H1 (cell line): ENCODE data around the gene MAFG. TPM values are rescaled to one million over a fixed set of nuclear protein-coding genes. Genes with fewer than 3 reads are reported as not detected.

Experiments
- CTCF ChIA-PET: fragments of 300-600 bp; sonication (Branson Sonifier 250); formaldehyde crosslinking; loops from one replicate; lab custom pipeline; 2021; ENCODE audit not compliant: partially characterized antibody; lab: Charles Lee
- POLR2A ChIA-PET: fragments of 300-600 bp; sonication (Branson Sonifier 250); formaldehyde crosslinking; loops from one replicate; lab custom pipeline; 2021; ENCODE audit warnings: inconsistent platforms; ENCODE audit not compliant: partially characterized antibody; lab: Charles Lee
- DNase-seq, 2 experiments: peaks; one replicate each; pipeline versions ENCODE4 v3.0.0 to v3.0.0-alpha.2; 2010 to 2022; ENCODE audit warnings: low spot score in 2 of 2, low read depth in 1 of 2, mixed read lengths in 1 of 2
- FAIRE-seq: peaks from 2 replicates; lab custom pipeline; 2011; peaks lifted over from hg19 to GRCh38; lab: Jason Lieb, UNC
- H2AFZ ChIP-seq: 2 replicates; pipeline ENCODE4 v1.8.1; 2012; ENCODE audit warnings: low read length, inconsistent platforms
- H2AK5ac ChIP-seq: 2 replicates; pipeline ENCODE4 v1.6.1; 2013; ENCODE audit warnings: low read depth, low read length
- H2BK120ac ChIP-seq: replicated peaks from 2 replicates; pipeline ENCODE3; 2013; ENCODE audit warnings: low read depth, low read length, inconsistent platforms
- H2BK12ac ChIP-seq: 2 replicates; pipeline ENCODE4 v1.6.1; 2013; ENCODE audit warnings: low read depth, low read length
- H2BK15ac ChIP-seq: 2 replicates; pipeline ENCODE4 v1.6.1; 2013; ENCODE audit warnings: low read length
- H2BK20ac ChIP-seq: 2 replicates; pipeline ENCODE4 v1.6.1; 2013; ENCODE audit warnings: low read length
- H2BK5ac ChIP-seq: 2 replicates; pipeline ENCODE4 v1.6.1; 2013; ENCODE audit warnings: low read depth, low read length
- H3K14ac ChIP-seq: 2 replicates; pipeline ENCODE4 v1.6.1; 2013; ENCODE audit warnings: inconsistent platforms; ENCODE audit not compliant: insufficient read length
- H3K18ac ChIP-seq: 2 replicates; pipeline ENCODE4 v1.6.1; 2013; ENCODE audit warnings: low read length; ENCODE audit errors: extremely low read depth
- H3K23ac ChIP-seq: 2 replicates; pipeline ENCODE4 v1.6.1; 2013; ENCODE audit warnings: inconsistent platforms; ENCODE audit not compliant: insufficient read length
- H3K23me2 ChIP-seq: 2 replicates; pipeline ENCODE4 v1.6.1; 2013; ENCODE audit warnings: low read depth, low read length
- H3K27ac ChIP-seq: 2 replicates; pipeline ENCODE4 v1.6.1; 2011; ENCODE audit warnings: low read depth, low read length, inconsistent platforms
- H3K27me3 ChIP-seq, 4 experiments: replicated peaks in 1 of 4; 1 replicate in 1 of 4; 2 replicates in 3 of 4; pipeline versions ENCODE4 v1.6.1 to v1.8.1; 2011 to 2013; ENCODE audit warnings: low read length in 3 of 4, mild to moderate bottlenecking in 3 of 4, inconsistent platforms in 2 of 4, mixed read lengths in 2 of 4, moderate library complexity in 1 of 4; ENCODE audit not compliant: control insufficient read depth in 3 of 4, insufficient read depth in 3 of 4; ENCODE audit errors: extremely low read depth in 1 of 4
- H3K36me3 ChIP-seq, 4 experiments: 2 replicates each; pipeline versions ENCODE4 v1.6.1 to v1.8.1; 2011 to 2013; ENCODE audit warnings: mild to moderate bottlenecking in 4 of 4, low read length in 3 of 4, moderate library complexity in 2 of 4, control low read depth in 1 of 4, inconsistent platforms in 1 of 4; ENCODE audit not compliant: insufficient read depth in 4 of 4, control insufficient read depth in 2 of 4
- H3K4ac ChIP-seq: replicated peaks from 2 replicates; pipeline ENCODE3; 2013; ENCODE audit warnings: low read length, low read depth, mixed read lengths, inconsistent platforms; ENCODE audit not compliant: insufficient read length
- H3K4me1 ChIP-seq, 4 experiments: replicated peaks in 1 of 4; 1 replicate in 1 of 4; 2 replicates in 3 of 4; pipeline versions ENCODE4 v1.6.1 to v1.8.1; 2011 to 2013; ENCODE audit warnings: low read length in 3 of 4, inconsistent platforms in 2 of 4, mixed read lengths in 1 of 4; ENCODE audit not compliant: insufficient read depth in 4 of 4, control insufficient read depth in 3 of 4
- H3K4me2 ChIP-seq, 2 experiments: 2 replicates each; pipeline versions ENCODE4 v1.6.1 to v1.8.1; 2011 to 2013; ENCODE audit warnings: low read depth in 2 of 2, low read length in 2 of 2, control low read depth in 1 of 2, inconsistent platforms in 1 of 2, mild to moderate bottlenecking in 1 of 2; ENCODE audit not compliant: insufficient read depth in 1 of 2
- H3K4me3 ChIP-seq, 4 experiments: fragments of 200-600, 300-600 bp in 1 of 4; sonication (generic), shearing (Covaris generic), sonication (Bioruptor Twin) in 1 of 4; 2 replicates each; pipeline versions ENCODE4 v1.5.1 to v1.8.1; 2011 to 2016; ENCODE audit warnings: low read length in 4 of 4, low read depth in 3 of 4, control low read depth in 2 of 4, inconsistent platforms in 2 of 4, mild to moderate bottlenecking in 2 of 4, mixed read lengths in 1 of 4, moderate library complexity in 1 of 4; ENCODE audit not compliant: insufficient read depth in 2 of 4; ENCODE audit errors: extremely low read depth in 1 of 4
- H3K56ac ChIP-seq: replicated peaks from 2 replicates; pipeline ENCODE3; 2013; ENCODE audit warnings: low read depth, mild to moderate bottlenecking, mixed read lengths, low read length, inconsistent platforms; ENCODE audit not compliant: insufficient read length
- H3K79me1 ChIP-seq: 2 replicates; pipeline ENCODE4 v1.6.1; 2013; ENCODE audit warnings: low read depth, low read length, control low read depth
- H3K79me2 ChIP-seq, 2 experiments: 2 replicates each; pipeline versions ENCODE4 v1.6.1 to v1.8.1; 2012 to 2013; ENCODE audit warnings: low read length in 2 of 2, mild to moderate bottlenecking in 2 of 2, inconsistent platforms in 1 of 2; ENCODE audit not compliant: insufficient read depth in 2 of 2, control insufficient read depth in 1 of 2
- H3K9ac ChIP-seq, 4 experiments: replicated peaks in 1 of 4; 1 replicate in 1 of 4; 2 replicates in 3 of 4; pipeline versions ENCODE4 v1.6.1 to v1.8.1; 2011 to 2013; ENCODE audit warnings: low read depth in 3 of 4, low read length in 3 of 4, control low read depth in 2 of 4, mild to moderate bottlenecking in 2 of 4, moderate library complexity in 2 of 4, inconsistent platforms in 1 of 4; ENCODE audit errors: extremely low read depth in 1 of 4
- H3K9me3 ChIP-seq, 2 experiments: 2 replicates each; pipeline versions ENCODE4 v1.6.1 to v1.8.1; 2012 to 2013; ENCODE audit warnings: mild to moderate bottlenecking in 2 of 2, moderate library complexity in 2 of 2, control low read depth in 1 of 2, inconsistent platforms in 1 of 2, low read depth in 1 of 2, low read length in 1 of 2, mixed read lengths in 1 of 2; ENCODE audit not compliant: insufficient read depth in 2 of 2
- H4K20me1 ChIP-seq, 2 experiments: replicated peaks in 1 of 2; 2 replicates each; pipeline versions ENCODE3 to v1.8.1; 2011 to 2013; ENCODE audit warnings: inconsistent platforms in 2 of 2, low read length in 2 of 2, mild to moderate bottlenecking in 1 of 2; ENCODE audit not compliant: insufficient read depth in 2 of 2, control insufficient read depth in 1 of 2
- H4K5ac ChIP-seq: 2 replicates; pipeline ENCODE4 v1.6.1; 2013; ENCODE audit warnings: low read length, low read depth, mixed read lengths, inconsistent platforms; ENCODE audit not compliant: insufficient read length
- H4K8ac ChIP-seq: 2 replicates; pipeline ENCODE4 v1.8.0; 2013; ENCODE audit warnings: mild to moderate bottlenecking, moderate library complexity, low read length, inconsistent platforms; ENCODE audit not compliant: insufficient read depth; ENCODE audit errors: extremely low read depth
- H4K91ac ChIP-seq: replicated peaks from 2 replicates; pipeline ENCODE3; 2013; ENCODE audit warnings: low read length, mixed read lengths, inconsistent platforms; ENCODE audit not compliant: insufficient read length
- MAFK ChIP-seq: IDR thresholded peaks from 2 replicates; pipeline ENCODE4 v1.6.1; 2012; ENCODE audit warnings: low read depth, mild to moderate bottlenecking, improper control_type of control experiment, low read length
- POLR2A ChIP-seq, 2 experiments: IDR thresholded peaks; 1 replicate in 1 of 2; 2 replicates in 1 of 2; pipeline ENCODE4 v1.6.1; 2011; ENCODE audit warnings: low read depth in 2 of 2, low read length in 2 of 2, mild to moderate bottlenecking in 2 of 2; ENCODE audit errors: control extremely low read depth in 1 of 2
- POLR2AphosphoS5 ChIP-seq: IDR thresholded peaks from 2 replicates; pipeline ENCODE4 v1.6.1; 2011; ENCODE audit warnings: low read depth, low read length
- WGBS, 2 experiments: shearing (Covaris generic) in 1 of 2; methylation state at CpG; one replicate each; pipeline versions ENCODE4 v1.1.6 to v1.1.7; 2013 to 2015; ENCODE audit warnings: low lambda C conversion rate in 2 of 2, mixed read lengths in 2 of 2, inconsistent platforms in 1 of 2, low coverage in 1 of 2, missing lambda C conversion rate in 1 of 2; ENCODE audit not compliant: insufficient replicate concordance in 2 of 2, insufficient coverage in 1 of 2, insufficient read length in 1 of 2; ENCODE audit errors: extremely low coverage in 1 of 2, missing lambda C conversion rate in 1 of 2; 5-methylcytosine and 5-hydroxymethylcytosine counted together
- polyA plus RNA-seq, 7 experiments: library from polyadenylated mRNA; depleted of rRNA in 3 of 7; stranded (reverse) in 5 of 7; unstranded in 2 of 7; fragments of >200 nt in 5 of 7; fragments of 200-250 nt in 2 of 7; gene quantifications; 1 replicate in 5 of 7; 2 replicates in 1 of 7; 4 replicates in 1 of 7; pipeline versions ENCODE4 v1.2.1 to v1.2.3, GENCODE V29; 2011 to 2013; ENCODE audit warnings: missing spikeins in 2 of 7, mixed read lengths in 2 of 7
- total RNA-seq: library from RNA; stranded (reverse); fragmentation: NEBNext Ultra II Directional; extraction: Animal tissue kit (Norgen Biotek cat#: 25700); gene quantifications from 2 replicates; pipeline ENCODE4 v1.2.1, GENCODE V29; 2021

The MAFG gene
- total and polyA plus RNA-seq, 2 of the 8 experiments (the other 6 are each of a cell fraction or from before 2014, with no cell fraction given) = 25.5 to 26.9 TPM

GRCh38 chr17:81934850-81935708 lies 7.5 kb upstream of the MAFG start:
- TF ChIP-seq MAFK = no peak
- TF ChIP-seq POLR2A (IDR thresholded peaks at IDR 0.05; ENCODE audit: control extremely low read depth in 1 of 2, low read depth in 2 of 2, low read length in 2 of 2) = no peak
- no peak for TF ChIP-seq POLR2AphosphoS5
- Histone ChIP-seq H3K56ac (no peak overlapping the region), H2AK5ac (no peak overlapping the region), H3K79me2 (no peaks in the 10 kb centered on the region; a peak in 1 of 4 replicates), H3K9ac (no peak overlapping the region), H3K9me3 (no peaks in the 10 kb centered on the region), H4K5ac (no peak overlapping the region), H3K36me3 (peaks cover 0 to 25% (median 10%) of the 10 kb centered on the region in 4 experiments; a peak in 5 of 8 replicates), H3K23me2 (no peaks in the 10 kb centered on the region; the same call in 1 of the 2 replicates), H2BK15ac (no peak overlapping the region), H3K4ac (no peak overlapping the region), H4K20me1 (peaks cover 7 to 17% of the 10 kb centered on the region in 2 experiments), H3K79me1 (no peaks in the 10 kb centered on the region), H3K23ac (no peak overlapping the region), H3K4me3 (peak overlapping the region in 1 of 4 experiments; percentile 91; a peak in 1 of 8 replicates), H3K27ac (no peak overlapping the region), H3K27me3 (peaks cover 0 to 3% (median 0%) of the 10 kb centered on the region in 4 experiments; a peak in 1 of 7 replicates), H4K91ac (no peak overlapping the region), H2BK12ac (no peak overlapping the region), H2BK5ac (no peak overlapping the region; the same call in 1 of the 2 replicates), H3K4me2 (peak overlapping the region in 1 of 2 experiments; percentile 66; a peak in 1 of 4 replicates), H3K14ac (no peak overlapping the region), H4K8ac (no peak overlapping the region; the same call in 1 of the 2 replicates), H2AFZ (no peak overlapping the region), H2BK20ac (no peak overlapping the region), H3K18ac (no peak overlapping the region), H3K4me1 (peaks cover 0 to 4% (median 1%) of the 10 kb centered on the region in 4 experiments; a peak in 3 of 7 replicates), H2BK120ac (no peak overlapping the region)
- ChIA-PET POLR2A (interaction anchor here (0.7 to 14.6 kb wide), 7 partner anchors 9 to 126 kb away, joined by 3 to 150 read pairs (median 3); partner anchors contain the start of genes MAFG, PCYT2 and SIRT7), CTCF (interaction anchor here (1.4 to 2.0 kb wide), 2 partner anchors 46 to 66 kb away, joined by 3 to 8 read pairs; no protein-coding TSS in a partner anchor)
- DNase-seq = no peak
- FAIRE-seq = no peak
- WGBS, 2 experiments = 92% methylated on average over 38 of the region's 38 CpGs; no CpG with 5 or more reads in 1 of the 2 experiments
